Esophagus squamous epithelium (tissue), 4 donors: Measurements from ENCODE around the gene INSYN2B.

Experiments used
- CTCF ChIP-seq, 6 experiments: fragments of 450-650 bp in 4 of 6; fragments of 200-600 bp in 2 of 6; sonication (generic) in 2 of 6; IDR thresholded peaks; one replicate each; pipeline ENCODE4 v1.5.1; 2016 to 2019; ENCODE audit warnings: antibody characterized with exemption in 6 of 6, mild to moderate bottlenecking in 4 of 6, moderate library complexity in 4 of 6
- POLR2A ChIP-seq, 4 donors: fragments of 450-650 bp; IDR thresholded peaks; one replicate each; pipeline ENCODE4 v1.6.1; 2017; ENCODE audit warnings: antibody characterized with exemption in 4 of 4, mild to moderate bottlenecking in 4 of 4, moderate library complexity in 3 of 4

- TF ChIP-seq CTCF (IDR thresholded peaks at IDR 0.05), result no peak
- no peak for TF ChIP-seq POLR2A (IDR thresholded peaks at IDR 0.05)
These were observed 62.1 kb downstream of the INSYN2B start for GRCh38 chr5:169918228-169918627.
